GM19452 (cell line): Measurements from ENCODE around the gene HGFAC.
"Not testable (repeated sequence)": the region's sequence is repeated elsewhere in the genome, so short reads cannot be mapped to it uniquely, and the experiment has no call there.

ENCODE experiments used
- ATAC-seq: cut with Tn5 transposase; IDR thresholded peaks from one replicate; pipeline ENCODE4 v1.9.1; 2021; ENCODE audit not compliant: unreplicated experiment

HGFAC gene

GRCh38 chr4:3410401-3411135 is 31.2 kb upstream of the HGFAC start:
- no peak for ATAC-seq

- not testable (repeated sequence) for ATAC-seq
Observed at GRCh38 chr4:3411190-3411589, 30.6 kb upstream of the HGFAC start.

- ATAC-seq = no peak
Observed at GRCh38 chr4:3411676-3412075, 30.1 kb upstream of the HGFAC start.

- ATAC-seq = no peak
Observed at GRCh38 chr4:3412257-3413020, 29.3 kb upstream of the HGFAC start.

GRCh38 chr4:3413217-3413671 is 28.5 kb upstream of the HGFAC start:
- no peak for ATAC-seq

- ATAC-seq = no peak
Observed at GRCh38 chr4:3413675-3414420, 27.9 kb upstream of the HGFAC start.

GRCh38 chr4:3414421-3415279 is 27.1 kb upstream of the HGFAC start:
- ATAC-seq = no peak

GRCh38 chr4:3415471-3416141 is 26.2 kb upstream of the HGFAC start:
- ATAC-seq = no peak

- ATAC-seq = no peak
Observed at GRCh38 chr4:3416270-3416669, 25.5 kb upstream of the HGFAC start.

- no peak for ATAC-seq
Observed at GRCh38 chr4:3416821-3417221, 24.9 kb upstream of the HGFAC start.

- no peak for ATAC-seq
Observed at GRCh38 chr4:3417448-3417847, 24.3 kb upstream of the HGFAC start.

GRCh38 chr4:3418029-3418762 is 23.6 kb upstream of the HGFAC start:
- no peak for ATAC-seq

GRCh38 chr4:3419836-3420605 is 21.7 kb upstream of the HGFAC start:
- no peak for ATAC-seq

- ATAC-seq = no peak
Observed at GRCh38 chr4:3420606-3420955, 21.2 kb upstream of the HGFAC start.

GRCh38 chr4:3420956-3421355 is 20.8 kb upstream of the HGFAC start:
- no peak for ATAC-seq

GRCh38 chr4:3421470-3421869 is 20.3 kb upstream of the HGFAC start:
- ATAC-seq = no peak

- no peak for ATAC-seq
Observed at GRCh38 chr4:3422241-3422801, 19.4 kb upstream of the HGFAC start.

GRCh38 chr4:3422808-3423297 is 18.9 kb upstream of the HGFAC start:
- ATAC-seq = no peak
